Measurements from ENCODE around the gene LRRC49.

LRRC49 gene

GRCh38 chr15:71051539-71051938 lies 158.9 kb downstream of the LRRC49 start:
- DNase-seq (ENCODE audit: low spot score) = no peak
- Mint-ChIP-seq H3K4me1 (ENCODE audit: low read depth) (no peaks in the 10 kb centered on the region), H3K27me3 (ENCODE audit: low read depth) (peaks cover under 1% of the 10 kb centered on the region), H3K27ac (no peak overlapping the region), H3K4me3 (no peak overlapping the region), H3K36me3 (ENCODE audit: low read depth) (no peaks in the 10 kb centered on the region), H3K9me3 (no peaks in the 10 kb centered on the region)

GRCh38 chr15:71052356-71052755 lies 159.7 kb downstream of the LRRC49 start:
- no peaks in the 10 kb centered on the region for H3K9me3 Mint-ChIP-seq
- DNase-seq (ENCODE audit: low spot score) = no peak
- no peak overlapping the region for H3K27ac Mint-ChIP-seq
- H3K4me1 Mint-ChIP-seq (ENCODE audit: low read depth) = no peaks in the 10 kb centered on the region
- no peak overlapping the region for H3K4me3 Mint-ChIP-seq
- no peaks in the 10 kb centered on the region for H3K36me3 Mint-ChIP-seq (ENCODE audit: low read depth)
- H3K27me3 Mint-ChIP-seq (ENCODE audit: low read depth) = peaks cover 3% of the 10 kb centered on the region

GRCh38 chr15:71054286-71054952 lies 161.8 kb downstream of the LRRC49 start:
- no peaks in the 10 kb centered on the region for H3K36me3 Mint-ChIP-seq (ENCODE audit: low read depth)
- H3K27me3 Mint-ChIP-seq (ENCODE audit: low read depth) = peaks cover 5% of the 10 kb centered on the region
- H3K4me1 Mint-ChIP-seq (ENCODE audit: low read depth) = no peaks in the 10 kb centered on the region
- H3K4me3 Mint-ChIP-seq = no peak overlapping the region
- H3K9me3 Mint-ChIP-seq = no peaks in the 10 kb centered on the region
- no peak for DNase-seq (ENCODE audit: low spot score)
- H3K27ac Mint-ChIP-seq = no peak overlapping the region

DNA sequence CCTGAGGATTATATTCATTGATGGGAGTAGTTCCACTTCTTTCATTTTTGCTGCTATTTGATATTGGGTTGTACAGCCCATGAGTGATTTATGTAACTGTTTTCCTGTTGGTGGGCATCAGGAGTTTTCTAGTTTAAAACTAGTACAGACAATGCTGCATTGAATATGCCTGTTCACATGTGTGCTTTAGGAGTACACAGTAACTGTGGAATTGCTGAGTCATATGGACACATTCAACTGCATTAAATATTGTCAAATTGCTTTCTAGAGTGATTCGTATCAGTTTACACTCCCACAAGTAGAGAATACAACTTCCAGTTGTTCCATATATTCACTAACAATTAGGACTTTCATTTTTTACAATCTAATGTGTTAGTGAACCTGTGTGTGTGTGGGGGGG lies 162.8 kb downstream of the LRRC49 start:
- DNase-seq (ENCODE audit: low spot score) = no peak
- Mint-ChIP-seq H3K4me3 (no peak overlapping the region), H3K27me3 (ENCODE audit: low read depth) (peaks cover 11% of the 10 kb centered on the region), H3K36me3 (ENCODE audit: low read depth) (no peaks in the 10 kb centered on the region), H3K9me3 (no peaks in the 10 kb centered on the region), H3K27ac (no peak overlapping the region), H3K4me1 (ENCODE audit: low read depth) (no peaks in the 10 kb centered on the region)

- Mint-ChIP-seq H3K4me1 (ENCODE audit: low read depth) (no peaks in the 10 kb centered on the region), H3K36me3 (ENCODE audit: low read depth) (no peaks in the 10 kb centered on the region), H3K27ac (no peak overlapping the region), H3K27me3 (ENCODE audit: low read depth) (peaks cover 13% of the 10 kb centered on the region), H3K4me3 (no peak overlapping the region), H3K9me3 (no peaks in the 10 kb centered on the region)
- DNase-seq (ENCODE audit: low spot score) = no peak
Measured at GRCh38 chr15:71056111-71056510, 163.5 kb downstream of the LRRC49 start.

GRCh38 chr15:71057143-71057542 lies 164.5 kb downstream of the LRRC49 start:
- Mint-ChIP-seq H3K27ac (no peak overlapping the region), H3K27me3 (ENCODE audit: low read depth) (peaks cover 15% of the 10 kb centered on the region), H3K4me3 (no peak overlapping the region), H3K36me3 (ENCODE audit: low read depth) (no peaks in the 10 kb centered on the region), H3K9me3 (no peaks in the 10 kb centered on the region), H3K4me1 (ENCODE audit: low read depth) (no peaks in the 10 kb centered on the region)
- DNase-seq (ENCODE audit: low spot score) = no peak

- Mint-ChIP-seq H3K36me3 (ENCODE audit: low read depth) (no peaks in the 10 kb centered on the region), H3K9me3 (no peaks in the 10 kb centered on the region), H3K27ac (no peak overlapping the region), H3K4me3 (no peak overlapping the region), H3K4me1 (ENCODE audit: low read depth) (no peaks in the 10 kb centered on the region), H3K27me3 (ENCODE audit: low read depth) (peaks cover 15% of the 10 kb centered on the region)
- DNase-seq (ENCODE audit: low spot score) = no peak
Measured at GRCh38 chr15:71057581-71057980, 165.0 kb downstream of the LRRC49 start.

DNA sequence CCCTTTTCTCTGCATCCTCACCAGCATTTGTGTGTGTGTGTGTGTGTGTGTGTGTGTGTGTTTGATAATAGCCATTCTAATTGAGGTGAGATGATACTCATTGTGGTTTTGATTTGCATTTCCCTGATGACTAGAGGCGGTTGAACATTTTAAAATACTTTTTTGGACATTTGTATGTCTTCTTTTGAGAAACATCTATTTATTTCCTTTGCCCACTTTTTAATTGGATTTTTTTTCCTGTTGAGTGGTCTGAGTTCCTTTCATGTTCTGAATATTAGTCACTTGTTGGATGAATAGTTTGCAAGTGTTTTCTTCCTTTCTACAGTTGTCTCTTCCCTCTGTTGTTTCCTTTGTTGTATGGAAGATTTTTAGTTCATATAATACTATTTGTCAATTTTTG lies 168.4 kb downstream of the LRRC49 start:
- no peaks in the 10 kb centered on the region for H3K4me1 Mint-ChIP-seq (ENCODE audit: low read depth)
- H3K27ac Mint-ChIP-seq = no peak overlapping the region
- H3K4me3 Mint-ChIP-seq = no peak overlapping the region
- DNase-seq (ENCODE audit: low spot score) = no peak
- H3K36me3 Mint-ChIP-seq (ENCODE audit: low read depth) = no peaks in the 10 kb centered on the region
- peaks cover 15% of the 10 kb centered on the region for H3K27me3 Mint-ChIP-seq (ENCODE audit: low read depth)
- H3K9me3 Mint-ChIP-seq = no peaks in the 10 kb centered on the region

GRCh38 chr15:71066983-71067382 lies 174.4 kb downstream of the LRRC49 start:
- Mint-ChIP-seq H3K4me1 (ENCODE audit: low read depth) (no peaks in the 10 kb centered on the region), H3K27me3 (ENCODE audit: low read depth) (peaks cover 3% of the 10 kb centered on the region), H3K27ac (no peak overlapping the region), H3K9me3 (no peaks in the 10 kb centered on the region), H3K36me3 (ENCODE audit: low read depth) (no peaks in the 10 kb centered on the region), H3K4me3 (no peak overlapping the region)
- DNase-seq (ENCODE audit: low spot score) = no peak

DNA sequence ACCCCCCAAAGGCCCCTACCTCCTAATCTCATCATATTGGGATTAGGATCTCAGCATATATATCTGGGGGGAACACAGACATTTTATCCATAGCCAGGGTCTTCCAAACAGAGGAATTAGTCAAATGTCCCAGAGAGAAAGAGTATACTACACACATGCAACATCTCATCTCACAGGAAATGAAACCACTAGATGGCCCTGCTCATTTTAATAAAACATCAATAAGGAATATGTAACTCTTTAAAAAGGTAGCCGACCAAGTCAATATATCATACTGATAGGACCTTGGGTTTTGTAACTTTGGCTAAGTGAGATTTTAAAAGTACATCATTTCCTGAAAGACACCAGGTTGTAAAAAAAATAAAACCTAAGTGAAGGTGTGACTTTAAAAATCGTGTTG lies 177.1 kb downstream of the LRRC49 start:
- no peaks in the 10 kb centered on the region for H3K36me3 Mint-ChIP-seq (ENCODE audit: low read depth)
- DNase-seq (ENCODE audit: low spot score) = no peak
- no peak overlapping the region for H3K4me3 Mint-ChIP-seq
- H3K9me3 Mint-ChIP-seq = no peaks in the 10 kb centered on the region
- H3K4me1 Mint-ChIP-seq (ENCODE audit: low read depth) = no peaks in the 10 kb centered on the region
- no peak overlapping the region for H3K27ac Mint-ChIP-seq
- H3K27me3 Mint-ChIP-seq (ENCODE audit: low read depth) = peaks cover 3% of the 10 kb centered on the region

GRCh38 chr15:71071529-71071928 lies 178.9 kb downstream of the LRRC49 start:
- Mint-ChIP-seq H3K36me3 (ENCODE audit: low read depth) (no peaks in the 10 kb centered on the region), H3K27me3 (ENCODE audit: low read depth) (peaks cover 3% of the 10 kb centered on the region), H3K4me3 (no peak overlapping the region), H3K4me1 (ENCODE audit: low read depth) (no peaks in the 10 kb centered on the region), H3K27ac (no peak overlapping the region), H3K9me3 (no peaks in the 10 kb centered on the region)
- no peak for DNase-seq (ENCODE audit: low spot score)

DNA sequence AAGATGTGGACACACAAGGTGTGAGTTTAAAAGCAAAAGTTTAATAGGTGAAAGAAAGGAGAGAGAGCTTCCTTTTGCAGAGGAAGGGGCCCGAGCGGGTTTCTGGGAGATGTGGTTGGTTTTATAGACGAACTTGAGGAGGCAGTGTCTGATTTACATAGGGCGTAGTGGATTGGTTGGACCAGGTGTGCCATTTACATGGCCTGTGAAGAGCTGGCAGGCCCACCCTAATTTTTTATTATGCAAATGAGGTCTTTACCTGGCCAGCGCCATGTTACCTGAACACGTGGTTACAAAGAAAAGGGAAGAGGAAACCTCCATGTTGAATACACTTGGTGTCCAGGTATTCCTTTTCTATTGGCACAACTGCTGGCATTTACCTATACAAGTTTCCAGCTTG lies 179.8 kb downstream of the LRRC49 start:
- Mint-ChIP-seq H3K27me3 (ENCODE audit: low read depth) (peaks cover 3% of the 10 kb centered on the region), H3K4me3 (no peak overlapping the region), H3K4me1 (ENCODE audit: low read depth) (no peaks in the 10 kb centered on the region), H3K9me3 (no peaks in the 10 kb centered on the region), H3K27ac (no peak overlapping the region), H3K36me3 (ENCODE audit: low read depth) (no peaks in the 10 kb centered on the region)
- DNase-seq (ENCODE audit: low spot score) = no peak

DNA sequence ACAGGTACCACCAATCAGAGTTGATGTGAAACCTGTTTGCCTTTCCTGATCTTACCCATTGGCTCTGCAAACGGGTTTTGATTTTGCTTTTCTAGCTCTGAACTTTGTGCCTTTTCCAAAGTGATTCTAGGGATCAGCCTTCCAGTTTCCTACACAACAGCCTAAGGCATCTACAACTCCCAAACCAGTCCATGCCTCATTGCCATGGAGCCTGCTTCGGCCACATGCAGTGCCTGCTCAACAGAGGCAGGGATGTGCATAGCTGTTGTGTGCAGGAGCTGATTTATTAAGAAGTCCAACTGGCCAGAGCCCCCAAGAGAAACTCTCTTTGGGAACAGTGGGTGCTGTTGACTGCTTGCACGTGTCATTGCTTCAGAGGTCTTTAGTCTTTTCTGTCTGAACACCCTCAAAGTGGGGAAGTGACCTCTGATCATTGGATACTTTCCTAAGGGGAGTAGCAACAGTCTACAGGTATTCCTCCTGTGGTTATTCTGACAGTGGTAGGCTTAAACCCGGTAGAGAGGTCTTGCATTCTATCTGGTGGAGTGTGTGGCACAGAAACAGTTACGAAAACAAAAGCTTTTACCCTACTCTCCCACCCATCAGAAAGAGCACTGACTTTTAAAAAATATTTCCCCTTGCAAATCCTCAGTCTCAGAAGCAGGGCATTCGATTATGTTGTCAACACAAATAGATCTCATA lies 186.0 kb downstream of the LRRC49 start:
- no peak overlapping the region for H3K27ac Mint-ChIP-seq
- H3K9me3 Mint-ChIP-seq = no peaks in the 10 kb centered on the region
- DNase-seq (ENCODE audit: low spot score) = no peak
- no peaks in the 10 kb centered on the region for H3K36me3 Mint-ChIP-seq (ENCODE audit: low read depth)
- H3K4me1 Mint-ChIP-seq (ENCODE audit: low read depth) = no peaks in the 10 kb centered on the region
- no peak overlapping the region for H3K4me3 Mint-ChIP-seq
- no peaks in the 10 kb centered on the region for H3K27me3 Mint-ChIP-seq (ENCODE audit: low read depth)

GRCh38 chr15:71079208-71080044 lies 186.8 kb downstream of the LRRC49 start:
- no peak for DNase-seq (ENCODE audit: low spot score)
- no peaks in the 10 kb centered on the region for H3K36me3 Mint-ChIP-seq (ENCODE audit: low read depth)
- no peaks in the 10 kb centered on the region for H3K4me1 Mint-ChIP-seq (ENCODE audit: low read depth)
- no peak overlapping the region for H3K27ac Mint-ChIP-seq
- no peaks in the 10 kb centered on the region for H3K9me3 Mint-ChIP-seq
- H3K4me3 Mint-ChIP-seq = no peak overlapping the region
- no peaks in the 10 kb centered on the region for H3K27me3 Mint-ChIP-seq (ENCODE audit: low read depth)
